Stimulated activated CD4-positive, alpha-beta T cell treated with anti-CD3 and anti-CD28 coated beads, Interleukin-12 subunit alpha, Interleukin-12 subunit beta, amount 100 ng/mL, for 4 hours (primary cell): ENCODE results near the gene ANKS1A.

Experiments
- DNase-seq: peaks from one replicate; pipeline ENCODE4 v3.0.0-alpha.2; 2020

The ANKS1A gene

DNA sequence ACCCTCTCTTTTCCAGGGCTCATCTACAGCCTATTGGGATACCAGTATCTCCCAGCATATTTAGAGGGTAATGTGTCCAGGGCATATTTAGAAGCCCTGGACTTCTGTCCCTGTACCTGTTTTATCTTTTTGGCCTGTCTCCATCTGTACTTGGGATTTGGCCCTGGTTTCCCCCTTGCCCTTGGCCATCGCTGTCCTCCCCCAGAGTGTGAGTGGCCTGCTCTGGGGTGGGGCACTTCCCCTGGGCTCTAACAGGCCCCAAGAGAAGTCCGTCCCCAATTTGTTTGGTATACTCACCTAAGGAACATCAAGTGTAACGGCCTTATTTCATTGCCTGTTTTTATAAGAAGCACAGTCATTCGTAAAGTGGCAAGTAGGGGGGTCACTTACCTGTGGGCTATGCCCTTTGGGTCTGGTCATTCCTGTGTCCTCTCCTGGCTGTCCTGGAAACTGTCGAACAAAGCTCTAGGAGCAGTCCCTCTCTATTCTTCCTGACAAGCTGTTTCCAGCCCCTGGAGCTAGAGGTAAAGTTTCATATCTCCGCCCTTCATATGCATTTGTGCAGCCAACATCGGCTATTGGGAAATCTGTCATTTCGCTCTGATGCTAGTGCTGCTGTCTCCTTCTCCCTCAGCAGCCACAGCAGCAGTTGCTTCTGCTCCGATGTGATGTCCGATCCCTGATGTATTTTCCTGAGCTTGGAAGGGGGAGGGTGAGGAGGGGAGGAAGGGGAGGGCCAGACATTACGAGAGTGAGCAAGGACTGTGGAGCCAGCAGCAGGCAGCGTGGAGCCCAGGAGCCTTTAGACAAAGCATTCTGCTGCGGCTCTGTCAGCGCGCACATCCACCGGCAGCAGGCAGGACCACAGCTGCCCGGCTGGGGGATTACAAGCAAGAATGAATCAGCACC lies 168.6 kb downstream of the ANKS1A start:
- no peak for DNase-seq

DNA sequence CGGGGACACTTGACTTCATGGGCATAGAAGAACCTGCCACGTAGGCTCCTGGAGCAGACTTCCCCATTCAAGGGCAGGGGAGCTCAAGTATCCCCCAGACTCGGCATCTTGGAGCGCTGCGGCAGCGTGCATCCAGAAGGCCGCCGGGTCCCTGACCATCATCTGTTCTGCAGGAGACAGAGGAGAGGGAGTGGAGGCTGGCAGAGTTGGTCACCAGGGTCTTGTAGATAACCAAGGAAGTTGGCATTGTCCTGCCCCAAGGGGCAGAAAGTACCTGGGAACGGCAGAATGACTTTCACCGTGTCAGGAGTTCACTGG lies 169.3 kb downstream of the ANKS1A start:
- DNase-seq: no peak

DNA sequence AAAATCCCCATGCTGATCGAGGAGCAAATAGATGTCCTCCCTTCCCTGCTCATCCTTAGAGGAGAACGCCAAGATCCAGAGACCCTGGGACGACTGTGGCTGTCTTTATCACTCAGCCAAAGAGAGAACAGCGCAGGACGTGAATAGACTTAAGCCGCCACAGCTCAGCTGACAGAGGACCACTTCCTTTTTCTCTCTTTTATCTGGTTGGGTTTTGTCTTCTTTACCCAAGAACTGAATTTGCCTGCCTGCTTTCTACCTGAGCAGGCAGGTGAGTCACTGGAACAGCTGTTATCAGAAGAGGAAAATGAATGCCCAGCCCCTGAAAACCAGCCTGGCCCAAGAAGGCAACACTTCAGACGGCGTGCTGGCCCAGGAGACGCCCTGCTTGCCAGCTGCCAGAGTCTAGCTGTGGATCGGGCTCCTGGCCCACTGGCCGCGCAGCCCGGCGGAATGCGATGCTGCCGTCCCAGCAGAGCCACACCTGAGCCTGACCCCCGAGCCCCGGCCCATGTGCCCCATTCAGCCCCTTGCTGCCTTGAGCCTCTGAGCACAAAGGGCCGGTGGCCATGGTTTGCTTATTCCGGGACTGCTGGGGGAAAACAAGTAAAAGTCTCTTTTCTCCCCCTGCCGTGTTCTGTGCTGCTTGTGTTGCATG lies 169.9 kb downstream of the ANKS1A start:
- DNase-seq: no peak

DNA sequence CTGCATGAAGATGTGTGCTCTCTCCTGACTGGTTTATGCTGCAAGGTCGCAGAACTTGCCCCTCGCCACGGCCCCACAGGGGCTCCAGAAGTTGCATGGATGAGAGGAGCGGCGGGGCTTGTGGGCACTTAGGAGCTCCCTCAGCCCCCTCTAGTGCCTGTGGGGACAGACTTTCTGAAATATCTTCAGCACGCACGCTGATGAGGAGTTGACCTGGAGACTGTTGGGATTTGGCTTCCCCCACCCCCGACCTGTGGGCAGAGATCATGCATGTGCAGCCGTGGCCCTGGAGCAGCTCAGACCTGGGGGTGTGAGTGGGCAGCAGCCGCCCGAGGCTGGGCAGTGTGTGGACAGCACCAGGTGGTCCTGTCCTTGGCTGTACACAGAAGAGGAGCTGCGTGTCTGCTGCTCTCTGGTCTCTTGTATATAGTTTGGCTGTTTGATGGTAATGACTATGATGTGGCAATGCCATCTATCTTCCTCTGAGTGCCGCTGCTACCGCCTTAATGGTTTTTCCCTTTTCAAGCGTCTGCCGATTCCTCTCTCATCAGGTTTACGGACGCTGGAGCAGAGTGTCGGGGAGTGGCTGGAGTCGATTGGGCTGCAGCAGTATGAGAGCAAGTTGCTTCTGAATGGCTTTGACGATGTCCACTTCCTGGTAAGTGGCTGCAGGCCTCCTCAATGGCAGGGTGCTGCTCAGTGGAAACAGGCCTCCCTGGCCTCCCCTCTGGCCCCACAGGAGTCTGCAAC lies 170.7 kb downstream of the ANKS1A start:
- no peak for DNase-seq

DNA sequence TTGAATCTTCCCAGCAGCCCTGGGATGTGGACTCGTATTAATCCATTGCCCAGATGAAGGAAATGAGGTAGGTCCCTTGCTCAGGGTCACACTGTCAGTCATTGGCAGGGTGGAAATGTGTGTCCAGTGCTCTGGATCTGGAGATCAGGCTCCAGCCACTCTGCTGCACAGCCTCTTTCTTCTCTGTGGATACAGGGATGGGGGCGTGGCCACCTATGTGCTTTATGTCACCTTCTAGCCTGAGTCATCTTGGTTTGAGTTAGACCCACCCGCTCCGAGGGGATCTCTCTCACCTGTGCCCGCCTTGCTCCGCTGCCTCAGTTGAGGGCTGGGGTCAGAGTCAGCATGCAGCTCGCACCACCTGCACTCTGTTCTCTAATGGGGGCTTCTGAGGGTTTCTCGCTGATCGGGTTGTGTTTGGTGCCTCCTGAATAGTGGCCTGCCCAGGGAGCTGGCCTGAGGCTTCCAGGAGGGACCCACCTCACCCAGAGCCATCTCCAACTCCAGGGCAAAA lies 172.1 kb downstream of the ANKS1A start:
- no peak for DNase-seq

DNA sequence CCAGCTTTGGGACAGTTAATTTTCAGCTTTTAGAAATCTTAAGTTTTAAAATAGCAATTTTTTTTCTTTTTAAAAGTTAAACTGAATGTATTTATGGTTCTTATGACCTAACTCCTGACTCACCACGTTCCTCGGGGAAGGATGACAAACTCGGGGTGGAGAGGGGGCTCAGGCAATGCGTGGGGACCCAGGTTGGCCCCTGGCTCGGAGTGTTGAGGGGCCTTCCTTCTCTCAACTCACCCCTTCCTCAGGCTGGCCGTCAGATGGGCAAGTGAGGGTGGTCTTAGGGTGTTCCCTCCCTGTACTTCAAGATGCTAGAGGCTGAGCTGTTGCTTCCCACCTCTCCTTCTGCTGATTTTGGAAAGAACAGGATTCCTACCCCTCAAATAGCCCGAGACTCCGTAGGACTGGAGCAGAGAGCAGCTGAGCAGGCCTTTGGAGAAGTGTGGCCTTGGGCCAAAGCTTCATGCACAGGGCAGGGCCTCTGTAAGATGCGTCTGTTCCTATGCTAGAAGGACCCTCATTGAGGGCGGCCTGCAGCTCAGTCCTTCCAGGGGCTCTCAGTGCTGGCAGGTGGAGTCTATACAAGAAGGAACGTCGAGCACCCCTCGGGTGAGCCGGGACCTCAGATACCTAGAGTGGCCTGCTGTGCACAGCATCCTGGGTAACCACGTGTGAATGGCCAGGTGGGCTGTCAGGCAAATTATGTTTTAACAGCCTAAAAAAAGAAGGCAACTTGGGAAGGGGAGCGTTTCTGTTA lies 172.8 kb downstream of the ANKS1A start:
- no peak for DNase-seq

DNA sequence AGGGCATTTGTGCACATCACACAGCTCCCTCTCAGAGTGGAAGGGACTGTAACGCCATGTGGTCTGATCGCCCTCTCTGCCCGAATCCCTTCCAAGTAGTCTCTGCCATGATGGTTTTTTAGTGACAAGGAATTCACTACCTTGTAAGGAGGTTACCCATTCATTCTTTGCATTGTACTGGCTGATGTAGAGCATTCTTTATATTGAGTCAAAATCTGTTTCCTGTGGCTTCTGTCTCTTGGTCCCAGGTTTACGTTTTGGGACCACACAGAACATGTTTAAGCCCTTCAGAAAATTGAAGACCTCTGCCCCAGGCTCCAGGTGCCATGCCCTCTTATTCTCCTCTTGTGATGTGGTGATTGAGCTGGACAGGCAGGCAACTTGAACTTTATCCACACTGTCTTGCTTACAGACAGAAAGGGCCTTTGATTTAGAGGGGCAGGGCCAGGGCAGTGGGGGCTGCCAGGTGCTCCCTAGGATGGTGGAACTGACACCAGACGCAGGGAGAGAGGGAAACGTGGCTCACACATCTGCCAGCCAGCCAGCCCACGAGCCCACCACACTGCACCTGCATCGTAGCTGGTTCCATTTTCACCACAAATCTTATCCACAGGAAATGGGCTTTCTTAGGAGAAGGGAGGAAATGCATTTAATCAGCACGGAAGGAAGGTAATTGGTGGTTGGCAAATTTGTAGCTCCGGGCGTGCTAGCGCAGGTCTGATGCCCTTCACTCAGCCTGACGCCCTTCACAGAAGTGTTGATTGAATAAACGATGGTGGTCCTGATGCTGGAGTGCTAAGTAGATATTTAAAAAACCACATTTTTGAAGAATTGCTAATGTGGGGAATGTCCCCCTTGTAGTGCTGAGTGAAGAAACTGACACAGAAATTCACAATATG lies 173.9 kb downstream of the ANKS1A start:
- no peak for DNase-seq

DNA sequence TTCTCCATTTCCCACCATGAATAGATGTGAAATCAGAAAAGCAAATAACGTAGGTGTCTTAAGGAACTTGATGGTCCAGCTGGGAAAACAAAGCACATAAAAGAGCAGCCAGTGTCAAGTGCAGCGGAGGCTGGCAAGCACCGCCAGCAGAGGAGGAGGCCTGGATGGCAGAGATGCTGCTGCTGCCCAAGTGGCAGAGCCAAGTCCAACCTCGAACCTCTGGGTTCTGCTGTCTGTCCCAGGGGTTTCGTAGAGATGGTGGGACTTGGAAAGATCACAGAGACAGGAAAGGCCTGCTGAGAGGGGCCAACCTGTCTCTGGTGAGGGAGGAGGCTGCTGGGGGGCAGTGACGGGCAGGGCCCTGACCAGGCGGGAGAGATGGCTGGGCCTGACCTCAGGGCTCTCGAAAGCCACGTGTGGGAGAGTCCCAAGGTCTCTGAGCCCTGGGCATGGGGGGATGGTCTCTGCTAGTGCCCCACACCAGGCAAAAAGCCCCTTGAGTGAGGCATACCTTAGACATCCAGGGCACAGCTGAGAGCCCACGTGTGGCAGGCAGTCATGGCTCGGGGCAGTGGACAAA lies 174.7 kb downstream of the ANKS1A start:
- DNase-seq: no peak

DNA sequence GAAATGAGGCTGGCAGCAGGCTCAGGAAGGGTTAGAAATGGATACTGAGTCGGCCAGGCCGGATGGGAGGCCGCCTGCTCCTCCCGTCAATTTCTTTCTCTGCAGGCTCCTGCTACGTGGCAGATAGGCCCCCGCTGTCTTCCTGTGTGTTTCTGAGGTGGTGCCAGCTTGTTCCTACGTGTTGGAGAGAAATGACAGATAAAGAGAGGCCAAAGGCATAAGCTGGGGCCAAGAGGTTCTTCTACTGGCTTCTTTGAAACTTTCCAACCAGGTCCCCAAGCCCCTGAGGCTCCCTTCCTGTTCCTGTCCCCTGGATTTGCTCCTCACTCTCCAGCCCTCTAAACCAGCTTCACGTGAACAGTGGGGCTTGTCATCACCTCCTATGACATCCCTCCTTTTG lies 175.2 kb downstream of the ANKS1A start:
- no peak for DNase-seq

DNA sequence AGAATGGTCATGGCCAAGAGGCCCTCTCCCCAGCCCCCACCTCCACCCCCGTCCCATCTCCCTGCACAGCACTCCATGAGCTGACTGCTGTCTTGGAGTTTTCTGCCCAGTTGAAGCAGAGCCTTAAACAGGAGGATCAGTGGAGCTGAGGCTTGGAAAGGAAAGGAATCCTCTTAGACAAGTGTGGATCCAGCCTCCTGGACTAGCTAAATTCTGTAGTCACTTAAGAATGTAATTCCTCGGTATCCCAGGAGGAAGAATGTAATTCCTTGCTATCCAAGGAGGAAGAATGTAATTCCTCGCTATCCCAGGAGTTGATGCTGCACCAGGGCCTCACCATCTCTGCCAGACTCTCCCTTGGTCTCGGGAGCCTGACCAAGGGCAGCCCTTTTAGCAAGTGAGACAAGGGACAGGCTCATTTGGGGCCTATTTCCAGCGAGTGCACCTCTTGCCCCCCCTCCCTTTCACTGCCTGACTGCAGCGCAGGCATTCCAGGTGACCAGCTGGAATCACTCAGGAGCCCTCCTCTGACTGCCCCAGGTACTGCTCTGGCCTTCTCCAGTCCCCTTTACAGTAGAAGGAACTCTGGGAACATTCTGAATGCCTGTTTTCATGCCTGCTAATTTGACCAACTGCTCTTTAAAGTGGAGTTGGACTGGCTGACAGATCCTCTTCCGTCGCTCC lies 175.8 kb downstream of the ANKS1A start:
- no peak for DNase-seq

DNA sequence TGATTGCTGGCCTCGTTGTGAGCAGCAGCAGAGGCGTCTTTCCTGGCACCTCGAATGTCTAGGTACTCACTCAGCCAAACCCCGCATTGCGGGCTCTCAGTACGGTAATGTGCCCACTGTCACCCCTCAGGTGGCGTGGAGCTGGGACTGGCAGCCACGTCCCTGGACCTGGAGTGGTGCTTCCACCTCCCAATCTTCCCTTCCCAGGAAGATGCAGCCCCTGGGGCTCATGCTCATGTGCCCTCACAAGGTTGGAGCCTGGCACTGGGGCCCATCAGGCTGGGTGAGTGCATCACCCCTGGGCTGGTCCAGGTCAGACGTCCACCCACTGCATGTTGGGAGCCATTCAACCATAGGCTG lies 176.4 kb downstream of the ANKS1A start:
- DNase-seq: no peak

DNA sequence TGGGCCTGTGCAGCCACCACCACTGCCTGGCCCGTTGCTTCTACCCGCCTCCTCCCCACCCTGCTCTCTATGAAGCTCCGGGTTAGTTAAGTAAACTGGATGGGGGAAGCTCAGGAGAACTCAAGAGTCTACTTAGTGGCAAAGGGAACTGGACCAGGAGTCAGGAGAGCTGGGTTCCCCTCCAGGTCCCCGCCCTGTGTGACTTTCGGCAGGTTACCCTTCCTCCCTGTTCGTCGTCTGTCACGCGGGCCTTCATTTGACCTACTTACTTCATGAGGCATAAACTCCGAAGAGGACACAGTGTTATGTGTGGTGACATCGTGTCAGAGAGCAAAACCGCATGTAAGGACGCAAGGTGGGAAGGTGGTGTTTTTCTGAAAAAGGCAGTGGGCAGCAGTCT lies 176.8 kb downstream of the ANKS1A start:
- no peak for DNase-seq

DNA sequence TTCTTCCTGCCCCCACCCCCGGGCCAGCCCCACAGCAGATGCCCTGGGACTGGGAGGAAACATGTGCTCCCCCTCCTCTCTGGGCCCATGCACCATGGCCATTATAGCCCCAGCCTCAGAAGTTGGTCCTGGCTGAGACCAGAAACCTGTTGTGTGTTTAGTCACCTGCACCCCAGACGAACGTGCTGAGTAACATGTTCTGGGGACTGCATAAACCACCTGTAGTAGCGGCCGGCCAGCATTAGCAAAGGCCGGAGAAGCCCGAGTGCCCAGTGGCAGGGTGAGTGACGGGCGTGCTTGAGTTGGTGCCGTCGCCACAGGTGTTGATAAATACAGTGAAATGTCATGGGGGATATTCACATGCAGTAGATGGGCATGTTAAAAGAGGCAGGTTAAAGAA lies 178.2 kb downstream of the ANKS1A start:
- no peak for DNase-seq

DNA sequence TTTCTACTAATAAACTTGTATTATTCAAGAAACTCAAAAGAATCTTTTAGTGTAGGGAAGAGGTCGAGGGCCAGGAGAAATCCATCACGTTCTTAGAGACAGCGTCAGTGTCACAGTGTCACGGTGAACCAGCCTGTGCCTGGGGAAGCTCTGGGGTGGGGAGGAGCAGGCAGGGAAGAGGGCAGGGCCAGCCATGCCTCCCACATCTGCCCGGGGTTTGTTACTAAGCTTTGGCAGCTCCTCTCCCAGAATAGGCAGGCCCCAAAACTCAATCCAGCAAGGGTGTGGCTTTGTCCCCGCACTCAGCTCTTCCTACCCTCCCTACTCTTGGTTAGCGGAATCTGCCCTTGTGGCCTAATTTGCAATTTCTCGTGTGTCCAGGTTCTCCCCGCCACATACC lies 179.2 kb downstream of the ANKS1A start:
- DNase-seq: no peak

DNA sequence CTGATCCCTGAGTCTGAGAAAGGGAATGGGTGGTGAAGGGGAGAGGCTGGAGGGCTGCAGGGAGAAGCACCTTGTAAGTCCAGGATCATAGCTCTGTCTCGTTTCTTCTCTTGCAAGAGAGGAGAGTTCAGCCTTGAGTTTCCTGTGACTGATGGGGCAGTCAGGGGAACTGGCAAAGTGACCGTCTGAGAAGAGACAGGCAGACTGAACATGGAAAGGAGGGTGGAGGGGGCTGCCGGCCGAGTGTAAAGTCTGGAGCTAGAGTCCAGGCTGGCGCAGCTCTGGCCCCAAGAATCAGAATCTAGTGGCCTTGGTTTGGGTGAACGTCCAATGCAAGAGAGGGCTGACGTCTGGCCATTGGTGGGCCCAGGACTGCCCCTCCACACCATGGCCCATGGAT lies 179.6 kb downstream of the ANKS1A start:
- no peak for DNase-seq

DNA sequence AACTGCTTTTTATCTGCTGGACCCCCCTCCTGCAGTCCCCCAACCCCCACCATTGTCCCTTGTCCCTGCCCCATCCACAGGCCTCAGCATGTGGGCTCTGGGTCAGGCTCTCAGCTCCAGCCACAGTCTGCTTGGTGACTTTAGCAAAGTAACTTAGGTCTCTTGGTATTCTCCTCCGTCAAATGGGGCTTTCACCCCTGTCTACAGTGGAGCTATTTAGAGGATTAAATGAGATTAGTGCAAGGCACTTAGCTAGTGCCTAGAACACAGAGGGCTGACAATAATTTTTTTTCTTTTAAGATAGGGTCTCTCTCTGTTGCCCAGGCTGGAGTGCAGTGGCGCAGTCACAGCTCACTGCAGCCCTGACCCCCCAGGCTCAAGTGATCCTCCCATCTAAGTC lies 180.2 kb downstream of the ANKS1A start:
- DNase-seq: no peak

DNA sequence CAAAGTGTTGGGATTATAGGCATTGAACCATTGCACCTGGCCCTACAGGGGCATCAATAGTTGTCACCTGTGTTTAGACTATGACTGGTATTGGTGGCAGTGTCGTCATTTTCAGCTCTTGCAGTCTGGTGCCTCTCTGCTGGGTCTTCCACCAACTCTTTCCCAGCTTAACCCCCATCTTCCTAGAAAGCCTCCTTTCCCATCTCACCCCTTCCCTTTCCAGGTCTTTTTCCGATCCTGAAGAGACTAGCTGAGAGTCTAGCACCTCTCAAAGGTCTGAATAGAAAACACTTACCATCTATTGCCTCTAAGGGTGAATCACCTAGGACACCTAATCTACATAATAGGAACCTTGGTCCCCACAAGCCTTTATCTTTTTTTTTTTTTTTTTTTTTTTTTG lies 181.1 kb downstream of the ANKS1A start:
- no peak for DNase-seq

DNA sequence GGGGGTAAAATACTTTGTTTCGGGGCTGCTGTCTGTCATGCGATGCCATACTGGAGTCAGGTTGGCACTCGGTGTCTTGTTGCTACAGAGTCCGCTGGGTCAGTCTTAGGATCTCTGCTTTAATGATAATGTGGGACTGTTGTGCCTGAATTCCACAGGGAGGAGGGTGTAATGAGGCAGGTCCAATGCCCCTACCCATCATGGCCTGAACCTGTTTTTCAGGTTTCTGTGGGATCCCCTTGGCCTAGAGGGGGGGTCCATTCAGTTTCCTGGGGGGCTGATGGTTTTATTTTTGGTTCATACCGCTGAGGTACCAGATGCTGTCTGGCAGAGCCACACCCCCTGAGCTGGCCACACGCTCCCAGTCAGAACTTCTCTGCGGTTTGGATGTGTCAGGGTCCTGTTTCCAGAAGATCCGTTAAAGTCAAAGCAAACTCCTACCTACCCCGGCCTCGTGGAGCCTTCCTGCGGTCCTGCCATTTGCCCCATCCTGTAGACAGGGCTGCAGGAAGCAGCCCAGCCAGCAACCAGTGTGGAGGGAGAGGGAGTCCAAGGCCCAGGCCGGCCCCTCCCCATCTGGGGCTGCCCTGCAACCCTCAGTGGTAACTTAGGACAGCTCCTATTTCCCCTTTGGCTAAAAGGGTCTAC lies 182.4 kb downstream of the ANKS1A start:
- DNase-seq: no peak

DNA sequence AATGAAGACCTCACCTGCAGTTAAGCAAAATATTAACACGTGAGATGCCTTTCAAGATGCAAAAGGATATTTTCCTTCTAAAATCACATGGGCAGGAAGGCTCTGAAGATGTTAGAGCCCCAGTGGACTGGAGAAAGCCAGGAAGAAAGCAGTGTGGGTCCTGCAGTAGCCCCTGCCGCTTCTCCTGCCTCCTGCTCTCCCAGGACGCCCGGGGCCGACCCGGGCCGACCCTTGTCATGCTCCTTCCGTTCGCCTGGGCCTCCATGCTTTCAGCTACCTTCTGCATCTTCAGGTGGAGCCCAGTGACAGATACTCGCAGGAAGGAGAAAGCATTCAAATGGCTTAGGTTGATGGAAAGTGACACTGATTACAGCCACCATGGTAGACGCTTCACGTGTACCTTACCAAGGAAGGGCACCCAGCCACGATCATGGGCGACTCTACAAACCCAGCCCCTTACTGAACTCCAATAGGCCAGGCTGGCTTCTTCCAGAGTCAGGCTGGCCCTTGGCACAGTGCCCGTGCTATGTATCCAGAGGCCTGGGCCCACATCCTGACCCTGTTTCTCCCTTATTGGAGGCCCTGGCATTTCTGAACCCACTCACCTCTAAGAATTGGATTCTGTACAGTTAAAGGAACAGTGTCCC lies 183.1 kb downstream of the ANKS1A start:
- DNase-seq: no peak

DNA sequence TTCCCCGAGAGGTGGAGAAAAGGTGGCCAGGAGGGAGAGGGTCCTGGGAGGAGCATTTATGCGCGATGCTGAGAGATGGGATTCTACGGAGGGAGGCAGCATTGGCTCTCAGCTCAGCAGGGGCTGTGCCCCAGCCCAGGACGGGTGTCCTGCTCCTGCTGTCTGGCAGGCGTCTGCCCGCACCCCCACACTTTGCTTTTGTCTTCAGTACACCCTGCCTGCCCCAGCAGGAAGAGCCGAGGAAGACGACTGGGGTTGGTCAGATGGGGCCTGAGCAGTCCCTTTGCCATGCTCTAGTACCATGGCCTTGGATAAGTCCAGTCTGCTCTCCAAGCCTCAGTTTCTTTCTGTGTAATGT lies 183.6 kb downstream of the ANKS1A start:
- DNase-seq: no peak
